ENCODE data around the gene UNC119B. TPM values are rescaled to one million over a fixed set of nuclear protein-coding genes. Genes with fewer than 3 reads are reported as not detected.

UNC119B gene
- total RNA-seq, 1 experiment from 2014 or later: 33.8 TPM

GRCh38 chr12:120690083-120690450 lies 20.2 kb upstream of the UNC119B start:
- Histone ChIP-seq H2AFZ (ENCODE audit: low read depth, low read length, poor library complexity, severe bottlenecking) (no peak overlapping the region), H3K4me2 (ENCODE audit: low read length) (no peak overlapping the region), H4K20me1 (ENCODE audit: insufficient read depth) (peaks cover 4% of the 10 kb centered on the region; the same call in 1 of the 2 replicates), H3K79me2 (ENCODE audit: insufficient read depth, low read length) (peaks cover 71% of the 10 kb centered on the region), H3K27ac (ENCODE audit: low read depth, low read length) (no peak overlapping the region), H3K4me3 (replicated peaks in 1 of 2; ENCODE audit: low read depth in 1 of 2, low read length in 2 of 2) (no peak overlapping the region), H3K4me1 (ENCODE audit: control insufficient read depth in 1 of 2, insufficient read depth in 2 of 2, low read length in 2 of 2) (peaks cover 22 to 26% of the 10 kb centered on the region in 2 experiments), H3K27me3 (ENCODE audit: insufficient read depth, low read length) (no peaks in the 10 kb centered on the region), H3K9me3 (ENCODE audit: control insufficient read depth in 1 of 2, insufficient read depth in 1 of 2, low read depth in 1 of 2, low read length in 2 of 2) (no peaks in the 10 kb centered on the region), H3K9me2 (ENCODE audit: insufficient read depth) (no peaks in the 10 kb centered on the region), H3K9ac (ENCODE audit: low read length) (no peak overlapping the region), H3K36me3 (ENCODE audit: control insufficient read depth in 1 of 2, insufficient read depth in 2 of 2, low read length in 2 of 2) (peaks cover 15 to 27% of the 10 kb centered on the region in 2 experiments)
- ATAC-seq: no peak
- ChIA-PET POLR2A (no interaction called here), RAD21 (ENCODE audit: low non-redundant PET in 1 of 2, low total read pairs in 2 of 2, uncharacterized antibody in 2 of 2, unreplicated experiment in 2 of 2) (no interaction called here), CTCF (no interaction called here)
- no TSS peak for BruUV-seq (replicated peaks)
- no peak for DNase-seq (ENCODE audit: low read depth, low spot score)
- no peak for TF ChIP-seq ATF3 (IDR thresholded peaks at IDR 0.05)
- intact Hi-C loops (cut with micrococcal nuclease): no loop called here

GRCh38 chr12:120690978-120691377 lies 19.3 kb upstream of the UNC119B start:
- Histone ChIP-seq H3K9me3 (ENCODE audit: control insufficient read depth in 1 of 2, insufficient read depth in 1 of 2, low read depth in 1 of 2, low read length in 2 of 2) (no peaks in the 10 kb centered on the region), H3K27me3 (ENCODE audit: insufficient read depth, low read length) (no peaks in the 10 kb centered on the region), H3K4me2 (ENCODE audit: low read length) (no peak overlapping the region), H3K4me3 (replicated peaks in 1 of 2; ENCODE audit: low read depth in 1 of 2, low read length in 2 of 2) (no peak overlapping the region), H3K9me2 (ENCODE audit: insufficient read depth) (no peaks in the 10 kb centered on the region), H3K9ac (ENCODE audit: low read length) (no peak overlapping the region), H2AFZ (ENCODE audit: low read depth, low read length, poor library complexity, severe bottlenecking) (no peak overlapping the region), H3K27ac (ENCODE audit: low read depth, low read length) (no peak overlapping the region), H3K36me3 (ENCODE audit: control insufficient read depth in 1 of 2, insufficient read depth in 2 of 2, low read length in 2 of 2) (peaks cover 23 to 36% of the 10 kb centered on the region in 2 experiments), H4K20me1 (ENCODE audit: insufficient read depth) (peaks cover 4% of the 10 kb centered on the region; the same call in 1 of the 2 replicates), H3K4me1 (ENCODE audit: control insufficient read depth in 1 of 2, insufficient read depth in 2 of 2, low read length in 2 of 2) (peaks cover 18 to 21% of the 10 kb centered on the region in 2 experiments), H3K79me2 (ENCODE audit: insufficient read depth, low read length) (peaks cover 71% of the 10 kb centered on the region)
- TF ChIP-seq SIN3A (IDR thresholded peaks at IDR 0.05; ENCODE audit: low read depth): no peak
- no peak for TF ChIP-seq ZFX (IDR thresholded peaks at IDR 0.05)
- TF ChIP-seq ZNF274 (IDR thresholded peaks at IDR 0.05; ENCODE audit: low read depth, low read length): no peak
- no peak for TF ChIP-seq ATF3 (IDR thresholded peaks at IDR 0.05)
- TF ChIP-seq ELF1 (IDR thresholded peaks at IDR 0.05; ENCODE audit: borderline replicate concordance, low read depth): no peak
- no peak for TF ChIP-seq EZH2 (IDR thresholded peaks at IDR 0.05)
- TF ChIP-seq CTCF (IDR thresholded peaks at IDR 0.05 in 2 of 3, conservative IDR thresholded peaks at IDR 0.05 in 1 of 3; ENCODE audit: borderline replicate concordance in 1 of 3, insufficient read depth in 1 of 3, low read depth in 2 of 3, low read length in 2 of 3): no peak
- TF ChIP-seq POLR2AphosphoS5 (IDR thresholded peaks at IDR 0.05; ENCODE audit: low read depth, low read length): no peak
- no peak for TF ChIP-seq EGR1 (IDR thresholded peaks at IDR 0.05; ENCODE audit: low read depth)
- TF ChIP-seq YY1 (IDR thresholded peaks at IDR 0.05; ENCODE audit: extremely low read depth, insufficient replicate concordance, low read depth, low read length): no peak
- TF ChIP-seq JUND (IDR thresholded peaks at IDR 0.05): no peak
- no peak for TF ChIP-seq EZH2phosphoT487 (IDR thresholded peaks at IDR 0.05; ENCODE audit: borderline replicate concordance)
- TF ChIP-seq RAD21 (IDR thresholded peaks at IDR 0.05; ENCODE audit: low read depth): no peak
- TF ChIP-seq MAX (IDR thresholded peaks at IDR 0.05): no peak
- TF ChIP-seq ZBTB33 (IDR thresholded peaks at IDR 0.05; ENCODE audit: extremely low read depth, insufficient replicate concordance, low read length): no peak
- ATAC-seq: no peak
- intact Hi-C loops (cut with micrococcal nuclease): no loop called here
- RAD21 ChIA-PET (ENCODE audit: low non-redundant PET in 1 of 2, low total read pairs in 2 of 2, uncharacterized antibody in 2 of 2, unreplicated experiment in 2 of 2): no interaction called here
- no TSS peak for BruUV-seq (replicated peaks)
- DNase-seq (ENCODE audit: low read depth, low spot score): no peak
- POLR2A ChIA-PET: no interaction called here
- CTCF ChIA-PET: no interaction called here

All from HCT116 (cell line).